ENCODE results near the gene TLE2. TPM values are rescaled to one million over a fixed set of nuclear protein-coding genes. Genes with fewer than 3 reads are reported as not detected.

The TLE2 gene
- total RNA-seq, 2 experiments from 2014 or later: 1.3 to 1.4 TPM

DNA sequence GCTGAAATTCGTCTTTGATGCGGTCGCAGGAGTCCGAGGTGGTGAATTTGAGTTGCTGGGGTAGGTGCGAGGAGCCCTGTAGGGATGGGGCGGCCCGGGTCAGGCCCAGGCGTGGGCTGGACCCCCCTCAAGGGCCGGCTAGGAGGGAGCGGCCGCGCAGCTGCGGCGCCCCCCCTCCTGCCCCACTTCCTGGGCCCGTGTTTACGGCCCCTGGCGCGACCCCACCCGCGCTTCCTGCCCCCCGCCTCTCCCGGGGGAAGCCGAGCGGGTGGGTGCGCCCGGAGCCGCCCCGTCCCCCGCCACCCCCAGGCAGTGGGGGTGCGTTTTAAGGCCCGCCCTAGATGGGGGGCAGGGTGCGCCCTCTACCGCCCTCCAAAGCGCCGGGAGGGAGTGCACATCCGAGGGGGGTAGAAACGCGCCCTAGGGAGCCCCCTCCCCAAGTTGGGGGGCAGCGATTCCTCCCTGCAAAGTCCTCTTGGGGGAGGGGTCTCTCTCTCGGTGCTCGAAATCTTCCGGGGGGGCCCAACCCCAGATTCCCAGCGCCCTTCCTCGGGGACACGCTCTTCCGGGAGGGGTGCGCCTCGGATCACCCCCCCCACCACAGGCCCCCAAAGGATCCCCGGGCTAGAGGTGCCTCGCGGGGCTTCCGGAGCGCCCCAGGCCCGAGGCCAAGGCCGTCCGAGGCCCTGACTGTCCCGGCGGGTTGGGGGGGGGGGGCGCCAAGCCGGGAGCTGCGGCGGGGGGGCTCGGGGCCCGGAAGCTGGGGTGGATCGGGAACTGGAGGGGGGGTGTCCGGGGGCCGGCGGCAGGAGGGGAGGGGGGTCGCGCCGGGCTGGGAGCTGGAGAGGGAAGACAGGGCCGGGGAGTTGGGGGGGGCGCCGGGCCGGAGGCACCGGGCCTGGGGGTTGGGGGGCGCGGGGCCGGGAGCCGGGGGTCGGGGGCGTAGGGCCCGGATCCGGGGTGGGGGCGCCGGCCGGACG, 32.4 kb upstream of the TLE2 start:
- H3K36me3 Mint-ChIP-seq (ENCODE audit: low read depth): peaks cover 40% of the 10 kb centered on the region
- H3K27ac Mint-ChIP-seq: peak overlapping the region; percentile 93
- peaks cover 45% of the 10 kb centered on the region for H3K4me1 Mint-ChIP-seq

DNA sequence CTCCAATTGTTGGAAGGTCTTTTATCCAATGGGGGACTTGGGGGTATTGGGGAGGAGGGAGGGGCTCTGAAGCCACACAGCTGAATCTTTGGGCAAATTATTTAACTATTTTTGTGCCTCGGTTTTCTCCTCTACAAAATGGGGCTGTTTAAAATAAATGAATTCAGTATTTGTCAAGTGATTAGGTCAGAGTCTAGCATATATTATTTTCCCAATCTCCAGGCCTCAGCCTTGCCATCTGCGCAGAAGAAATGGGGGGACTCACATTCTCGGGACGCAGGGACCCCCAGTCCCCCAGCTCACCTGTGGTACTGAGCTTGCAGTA, 31.7 kb upstream of the TLE2 start:
- Mint-ChIP-seq H3K27ac (peak overlapping the region; percentile 93), H3K9me3 (no peaks in the 10 kb centered on the region), H3K27me3 (no peaks in the 10 kb centered on the region), H3K4me1 (peaks cover 45% of the 10 kb centered on the region), H3K4me3 (peak overlapping the region; percentile 88), H3K36me3 (ENCODE audit: low read depth) (peaks cover 42% of the 10 kb centered on the region)
- POLR2A ChIA-PET: interaction anchor here (0.7 to 6.8 kb wide), 7 partner anchors 9 to 118 kb away, joined by 4 to 81 read pairs (median 7); partner anchors contain the start of gene S1PR4
- DNase-seq: no peak
- CTCF ChIA-PET: interaction anchor here (0.7 to 3.2 kb wide), 5 partner anchors 15 to 1678 kb away, joined by 3 to 23 read pairs (median 6); no protein-coding TSS in a partner anchor

More for the DNA sequence above, 32.4 kb upstream of the TLE2 start:
- no peaks in the 10 kb centered on the region for H3K27me3 Mint-ChIP-seq
- peak; percentile 75 for DNase-seq
- H3K9me3 Mint-ChIP-seq: no peaks in the 10 kb centered on the region
- ChIA-PET CTCF (interaction anchor here (0.6 to 3.2 kb wide), 7 partner anchors 15 to 519 kb away, joined by 3 to 23 read pairs (median 4); no protein-coding TSS in a partner anchor), POLR2A (interaction anchor here (0.7 to 6.8 kb wide), 10 partner anchors 10 to 127 kb away, joined by 3 to 81 read pairs (median 6); partner anchors contain the start of gene S1PR4)
- H3K4me3 Mint-ChIP-seq: peak overlapping the region; percentile 88

DNA sequence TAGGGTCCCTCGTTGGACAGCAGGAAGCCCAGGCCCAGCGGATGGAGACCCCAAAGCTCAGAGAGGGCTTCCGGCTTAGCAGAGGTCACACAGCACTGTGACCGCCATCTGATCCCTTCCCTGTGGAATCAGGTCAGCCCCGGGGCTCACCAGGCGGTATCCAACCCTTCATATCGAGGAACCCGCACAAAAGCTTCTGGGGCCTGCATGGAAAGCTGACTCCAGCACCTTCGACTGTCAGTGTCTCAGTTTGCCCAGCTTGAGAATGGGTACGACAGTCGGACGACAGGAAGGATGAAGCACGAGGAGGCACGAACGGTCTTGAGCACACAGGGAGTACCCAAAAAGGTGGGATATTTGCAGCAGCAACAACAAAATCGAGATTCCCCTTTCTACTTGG, 30.6 kb upstream of the TLE2 start:
- peaks cover 50% of the 10 kb centered on the region for H3K4me1 Mint-ChIP-seq

DNA sequence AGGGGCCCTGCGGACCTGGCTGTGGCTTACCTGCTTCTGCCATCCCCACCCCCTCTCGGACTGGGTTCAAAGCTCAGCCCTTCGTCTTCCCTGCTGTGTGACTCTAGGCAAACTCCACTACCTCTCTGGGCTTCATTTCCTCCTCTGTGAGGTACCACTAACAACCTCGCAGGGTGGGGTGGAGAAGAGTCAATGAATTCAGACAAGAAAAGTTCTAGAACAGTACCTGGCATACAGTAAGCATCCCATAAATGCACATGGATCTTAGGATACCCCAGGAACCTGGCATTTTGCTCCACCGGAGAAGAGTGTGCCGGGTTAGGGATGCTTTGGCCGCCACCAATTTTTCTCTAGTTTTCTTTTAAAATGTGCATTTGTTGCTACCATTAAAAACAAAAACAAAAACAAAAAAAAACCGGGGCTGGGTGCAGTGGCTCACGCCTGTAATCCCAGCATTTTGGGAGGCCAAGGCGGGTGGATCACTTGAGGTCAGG, 29.8 kb upstream of the TLE2 start:
- CTCF ChIA-PET: interaction anchor here (1.4 kb wide), 1 partner anchor 45 kb away, joined by 3 read pairs; no protein-coding TSS in a partner anchor
- H3K4me1 Mint-ChIP-seq: peaks cover 47% of the 10 kb centered on the region

More for the DNA sequence above, 30.6 kb upstream of the TLE2 start:
- ChIA-PET POLR2A (interaction anchor here (1.0 to 6.8 kb wide), 4 partner anchors 8 to 277 kb away, joined by 3 to 81 read pairs (median 14); partner anchors contain the start of gene SGTA), CTCF (interaction anchor here (3.2 kb wide), 1 partner anchor 23 kb away, joined by 23 read pairs; no protein-coding TSS in a partner anchor)
- H3K27ac Mint-ChIP-seq: peak overlapping the region; percentile 93
- H3K9me3 Mint-ChIP-seq: no peaks in the 10 kb centered on the region
- peak overlapping the region; percentile 88 for H3K4me3 Mint-ChIP-seq
- H3K27me3 Mint-ChIP-seq: no peaks in the 10 kb centered on the region
- DNase-seq: no peak
- H3K36me3 Mint-ChIP-seq (ENCODE audit: low read depth): peaks cover 52% of the 10 kb centered on the region

DNA sequence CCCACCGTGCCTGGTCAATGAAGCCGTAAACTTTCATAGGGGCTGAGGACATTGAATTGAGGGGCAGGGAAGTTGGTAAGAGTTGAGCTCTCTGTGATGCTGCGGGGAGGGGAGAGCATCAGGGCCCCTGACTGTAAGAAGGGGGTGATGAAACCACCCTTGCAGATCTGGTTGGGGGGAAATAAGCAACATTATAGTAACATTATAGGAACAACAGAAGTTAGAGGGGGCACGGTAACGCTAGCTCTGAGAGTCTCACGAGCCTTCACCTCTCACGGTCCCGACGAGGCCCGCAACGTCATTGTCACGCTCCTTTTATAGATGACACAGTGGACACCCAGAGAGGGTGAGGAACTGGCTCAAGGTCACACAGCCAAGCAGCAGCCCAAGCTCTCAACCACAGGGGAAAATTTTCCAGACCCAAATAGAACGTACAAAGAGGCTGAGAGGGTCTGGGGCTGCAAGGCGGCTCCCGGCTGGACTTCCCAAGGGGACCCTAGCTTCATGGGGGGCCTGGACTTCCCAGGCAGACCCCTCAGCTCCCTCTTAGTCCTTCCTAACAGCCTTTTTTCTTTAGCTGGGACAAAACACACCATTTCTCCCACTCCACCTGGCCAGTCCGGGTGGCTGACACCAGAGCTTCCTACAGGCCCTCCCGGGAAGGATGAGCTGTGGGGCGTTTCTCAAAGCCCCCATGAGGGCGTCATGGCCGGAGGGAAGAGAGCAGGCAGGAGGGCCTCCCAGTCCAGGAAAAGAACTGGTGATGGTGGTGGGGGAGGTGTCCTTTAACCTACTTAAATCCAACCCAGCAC, 29.1 kb upstream of the TLE2 start:
- DNase-seq: no peak
- Mint-ChIP-seq H3K27ac (peak overlapping the region; percentile 35), H3K9me3 (no peaks in the 10 kb centered on the region), H3K4me3 (no peak overlapping the region), H3K4me1 (peaks cover 40% of the 10 kb centered on the region), H3K27me3 (no peaks in the 10 kb centered on the region), H3K36me3 (ENCODE audit: low read depth) (peaks cover 62% of the 10 kb centered on the region)
- POLR2A ChIA-PET: interaction anchor here (1.0 to 6.8 kb wide), 3 partner anchors 15 to 275 kb away, joined by 3 to 81 read pairs (median 6); partner anchors contain the start of gene SGTA
- CTCF ChIA-PET: interaction anchor here (1.0 to 1.4 kb wide), 2 partner anchors 45 to 96 kb away, joined by 3 to 4 read pairs; no protein-coding TSS in a partner anchor

More for the DNA sequence above, 29.8 kb upstream of the TLE2 start:
- Mint-ChIP-seq H3K4me3 (peak overlapping the region; percentile 30), H3K27ac (no peak overlapping the region), H3K27me3 (no peaks in the 10 kb centered on the region), H3K36me3 (ENCODE audit: low read depth) (peaks cover 58% of the 10 kb centered on the region), H3K9me3 (no peaks in the 10 kb centered on the region)
- POLR2A ChIA-PET: interaction anchor here (1.0 to 6.8 kb wide), 2 partner anchors 22 to 276 kb away, joined by 3 to 81 read pairs; partner anchors contain the start of gene SGTA
- DNase-seq: no peak

DNA sequence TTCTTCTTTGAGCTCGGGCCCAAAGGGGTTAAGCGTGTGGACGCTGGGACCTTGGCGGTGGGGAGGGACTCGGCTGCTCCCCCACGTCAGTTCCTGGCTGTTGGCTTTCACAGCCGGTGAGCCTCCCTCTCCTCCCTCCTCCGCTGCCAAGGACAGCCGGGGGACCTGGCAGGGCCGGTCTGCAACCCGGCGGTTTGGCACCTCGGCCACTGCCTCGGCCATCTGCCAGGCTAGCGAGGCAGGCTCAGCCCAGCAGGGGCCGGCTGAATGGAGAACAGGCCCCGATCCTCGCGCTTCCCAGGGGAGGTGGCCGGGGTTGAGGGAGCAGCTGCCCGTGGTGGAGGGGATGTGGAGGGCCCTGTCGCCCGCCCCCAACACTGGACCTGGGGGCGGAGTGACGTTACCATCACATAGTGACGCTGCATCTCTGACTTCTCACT, 28.2 kb upstream of the TLE2 start:
- no peaks in the 10 kb centered on the region for H3K9me3 Mint-ChIP-seq
- H3K27me3 Mint-ChIP-seq: no peaks in the 10 kb centered on the region
- DNase-seq: no peak
- no peak overlapping the region for H3K4me3 Mint-ChIP-seq
- peaks cover 36% of the 10 kb centered on the region for H3K4me1 Mint-ChIP-seq
- ChIA-PET POLR2A (interaction anchor here (1.8 to 6.8 kb wide), 2 partner anchors 14 to 21 kb away, joined by 6 to 81 read pairs; no protein-coding TSS in a partner anchor), CTCF (interaction anchor here (1.0 kb wide), 1 partner anchor 95 kb away, joined by 4 read pairs; no protein-coding TSS in a partner anchor)
- H3K36me3 Mint-ChIP-seq (ENCODE audit: low read depth): peaks cover 63% of the 10 kb centered on the region
- no peak overlapping the region for H3K27ac Mint-ChIP-seq

DNA sequence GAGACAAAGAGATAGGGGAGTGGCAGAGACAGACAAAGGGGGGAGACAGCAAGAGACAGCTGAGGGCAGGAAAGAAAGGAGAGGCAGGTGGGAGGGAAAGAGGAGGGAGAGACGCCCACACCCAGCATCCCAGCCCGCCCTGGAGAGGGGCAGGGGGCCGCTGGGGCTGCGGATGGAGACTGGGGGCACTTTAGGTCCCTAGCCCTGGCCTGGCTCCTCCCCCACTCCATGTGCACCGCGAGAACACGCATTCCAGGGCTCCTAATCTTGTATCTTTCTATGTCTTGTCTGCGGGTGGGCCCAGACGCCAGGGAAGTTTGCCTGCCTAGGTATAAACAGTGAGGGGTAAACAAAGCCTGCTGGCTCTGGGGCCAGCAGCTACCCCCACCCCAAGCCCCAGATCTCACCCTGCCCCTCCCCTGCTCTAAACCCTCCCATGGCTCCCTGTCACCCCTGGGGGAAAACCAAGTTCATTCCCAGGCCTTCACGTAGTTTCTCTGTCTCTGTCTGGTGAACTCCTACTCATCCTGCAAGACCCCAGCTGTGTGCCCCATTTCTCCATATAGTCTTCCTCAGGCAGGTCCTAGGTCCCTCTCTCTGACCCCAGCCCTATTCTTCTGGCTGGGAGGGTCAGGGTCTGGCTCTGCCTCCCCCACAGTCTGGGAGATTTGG, 27.5 kb upstream of the TLE2 start:
- H3K4me1 Mint-ChIP-seq: peaks cover 36% of the 10 kb centered on the region
- H3K9me3 Mint-ChIP-seq: no peaks in the 10 kb centered on the region
- ChIA-PET CTCF (no interaction called here), POLR2A (interaction anchor here (1.8 to 6.8 kb wide), 2 partner anchors 14 to 20 kb away, joined by 6 to 81 read pairs; no protein-coding TSS in a partner anchor)
- H3K27me3 Mint-ChIP-seq: no peaks in the 10 kb centered on the region
- no peak overlapping the region for H3K27ac Mint-ChIP-seq
- DNase-seq: no peak
- H3K4me3 Mint-ChIP-seq: no peak overlapping the region
- peaks cover 63% of the 10 kb centered on the region for H3K36me3 Mint-ChIP-seq (ENCODE audit: low read depth)

DNA sequence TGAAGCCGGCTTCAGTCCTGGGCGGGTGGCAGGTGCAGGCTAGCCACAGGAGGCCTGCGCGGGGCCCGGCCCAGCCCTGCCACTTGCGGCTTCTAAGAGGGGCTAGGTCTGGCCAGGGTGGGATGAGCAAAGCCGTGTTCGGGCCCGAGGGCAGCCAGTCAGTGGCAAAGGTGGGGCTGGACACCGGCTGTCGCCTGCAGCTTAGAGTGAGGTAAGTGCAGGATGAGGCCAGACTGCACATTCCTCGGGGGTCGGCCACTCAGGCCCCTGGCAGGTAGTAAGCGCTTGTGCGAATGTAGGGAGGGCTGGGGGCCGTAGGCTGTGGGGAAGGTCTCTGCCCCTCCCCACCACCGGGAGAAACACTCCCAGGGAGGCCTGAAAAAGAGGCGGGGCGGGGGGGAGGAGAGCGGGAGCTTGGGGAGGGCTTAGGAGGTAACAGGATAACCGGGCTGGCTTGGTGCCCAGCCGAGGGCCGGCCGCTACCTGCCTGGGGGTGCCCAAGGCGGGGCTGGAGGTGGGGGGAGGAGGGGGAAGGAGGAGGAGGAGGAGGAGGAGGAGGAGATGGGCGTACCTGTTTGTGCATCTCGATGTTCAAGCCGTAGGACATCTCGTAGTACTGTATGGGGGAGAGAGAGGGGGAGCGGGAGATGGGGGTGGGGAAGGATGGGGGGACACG, 26.8 kb upstream of the TLE2 start:
- H3K27ac Mint-ChIP-seq: no peak overlapping the region
- H3K36me3 Mint-ChIP-seq (ENCODE audit: low read depth): peaks cover 61% of the 10 kb centered on the region
- H3K9me3 Mint-ChIP-seq: no peaks in the 10 kb centered on the region
- peaks cover 35% of the 10 kb centered on the region for H3K4me1 Mint-ChIP-seq
- H3K27me3 Mint-ChIP-seq: no peaks in the 10 kb centered on the region
- ChIA-PET CTCF (interaction anchor here (0.6 kb wide), 1 partner anchor 48 kb away, joined by 3 read pairs; no protein-coding TSS in a partner anchor), POLR2A (interaction anchor here (1.0 kb wide), 1 partner anchor 17 kb away, joined by 3 read pairs; no protein-coding TSS in a partner anchor)
- no peak overlapping the region for H3K4me3 Mint-ChIP-seq
- DNase-seq: no peak

DNA sequence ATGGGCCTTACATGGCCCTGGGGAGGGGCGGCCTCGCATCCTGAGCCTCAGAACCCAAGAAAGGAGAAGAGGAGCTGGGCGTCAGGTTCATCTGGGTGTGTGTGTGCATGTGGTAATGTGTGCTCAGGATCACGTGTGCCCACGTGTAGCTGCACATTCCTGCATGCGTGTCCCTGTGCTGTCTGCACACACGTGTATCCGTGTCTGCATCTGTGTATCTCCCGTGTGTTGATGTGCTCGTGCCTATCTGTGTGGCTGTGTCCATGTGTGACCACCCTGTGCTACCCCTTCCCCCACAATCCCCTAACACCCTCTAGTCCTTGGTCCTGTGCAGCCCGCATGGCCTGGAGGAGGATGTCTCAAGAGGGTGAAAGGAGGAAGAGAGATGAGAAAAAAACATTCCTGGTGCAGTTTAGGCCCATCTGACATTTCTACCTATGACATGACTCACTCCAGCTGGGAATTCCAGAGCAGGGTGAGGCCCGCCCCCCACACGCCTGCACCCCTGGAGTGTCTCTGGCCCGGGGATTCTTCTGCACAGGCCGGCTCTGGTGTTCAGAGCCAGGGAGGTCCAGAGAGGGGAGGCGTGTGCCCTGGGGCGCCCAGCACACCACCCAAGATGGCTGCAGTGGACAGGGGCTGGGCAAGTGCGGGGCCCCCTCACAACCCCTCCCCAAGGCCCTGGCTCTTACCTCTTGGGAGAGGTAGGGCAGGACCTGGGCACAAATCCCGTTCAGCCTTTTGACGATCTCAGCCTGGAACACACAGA, 26.1 kb upstream of the TLE2 start:
- H3K4me1 Mint-ChIP-seq: peaks cover 30% of the 10 kb centered on the region
- no peaks in the 10 kb centered on the region for H3K27me3 Mint-ChIP-seq
- no peak overlapping the region for H3K4me3 Mint-ChIP-seq
- DNase-seq: no peak
- CTCF ChIA-PET: interaction anchor here (0.6 kb wide), 1 partner anchor 48 kb away, joined by 3 read pairs; no protein-coding TSS in a partner anchor
- POLR2A ChIA-PET: interaction anchor here (1.0 to 3.9 kb wide), 5 partner anchors 12 to 33 kb away, joined by 3 to 25 read pairs (median 5); no protein-coding TSS in a partner anchor
- peaks cover 55% of the 10 kb centered on the region for H3K36me3 Mint-ChIP-seq (ENCODE audit: low read depth)
- H3K27ac Mint-ChIP-seq: no peak overlapping the region
- no peaks in the 10 kb centered on the region for H3K9me3 Mint-ChIP-seq

DNA sequence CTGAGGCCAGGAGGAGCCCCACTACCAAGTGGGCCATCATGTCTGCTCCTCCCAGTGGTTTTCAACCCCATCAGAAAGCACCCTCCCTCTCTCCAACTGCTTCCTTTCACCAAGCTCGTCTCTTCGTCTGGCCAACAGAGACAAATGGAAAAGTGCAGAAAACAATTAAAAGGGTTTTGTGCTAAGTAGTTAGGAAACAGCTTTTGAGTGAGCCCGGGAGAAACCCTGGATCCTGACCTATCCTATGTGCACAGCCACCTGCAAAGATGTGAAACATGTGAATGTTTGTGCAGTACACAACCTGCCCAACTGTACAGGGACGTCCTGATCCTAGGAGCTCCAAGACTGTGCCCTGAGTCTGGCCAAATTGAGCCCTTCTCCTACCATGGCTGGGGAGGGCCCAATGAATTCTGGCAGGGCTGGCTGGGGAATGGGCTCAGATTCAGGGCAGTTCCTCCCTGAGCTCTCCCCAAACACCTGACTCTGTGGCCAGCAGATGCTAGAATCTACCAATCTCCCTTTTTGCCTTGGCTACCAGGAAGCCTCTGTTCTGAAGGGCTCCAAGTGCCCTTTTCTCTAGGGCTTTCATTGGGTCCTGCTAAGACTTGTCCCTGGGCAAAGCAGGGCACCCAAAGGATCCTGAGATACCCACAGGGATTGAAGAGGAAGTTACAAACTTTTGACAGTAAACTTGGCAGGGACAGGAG, 25.3 kb upstream of the TLE2 start:
- Mint-ChIP-seq H3K4me1 (peaks cover 22% of the 10 kb centered on the region), H3K4me3 (no peak overlapping the region), H3K27me3 (no peaks in the 10 kb centered on the region), H3K9me3 (no peaks in the 10 kb centered on the region), H3K36me3 (ENCODE audit: low read depth) (peaks cover 48% of the 10 kb centered on the region), H3K27ac (no peak overlapping the region)
- ChIA-PET CTCF (no interaction called here), POLR2A (interaction anchor here (1.0 to 3.9 kb wide), 6 partner anchors 11 to 103 kb away, joined by 3 to 25 read pairs (median 4); no protein-coding TSS in a partner anchor)
- no peak for DNase-seq

All from activated CD4-positive, alpha-beta memory T cell treated with anti-CD3 and anti-CD28 coated beads, Interleukin-2, amount 10 ng/mL, durations not matched to agents 7 days and 5 days (primary cell).